IPS DF 4.7 (cell line): ENCODE data around the gene SYT1.

Experiments used
- DNase-seq: peaks from one replicate; pipeline ENCODE4 v3.0.0-alpha.2; 2013; ENCODE audit warnings: low spot score; ENCODE audit errors: extremely low read depth

Gene SYT1

DNA sequence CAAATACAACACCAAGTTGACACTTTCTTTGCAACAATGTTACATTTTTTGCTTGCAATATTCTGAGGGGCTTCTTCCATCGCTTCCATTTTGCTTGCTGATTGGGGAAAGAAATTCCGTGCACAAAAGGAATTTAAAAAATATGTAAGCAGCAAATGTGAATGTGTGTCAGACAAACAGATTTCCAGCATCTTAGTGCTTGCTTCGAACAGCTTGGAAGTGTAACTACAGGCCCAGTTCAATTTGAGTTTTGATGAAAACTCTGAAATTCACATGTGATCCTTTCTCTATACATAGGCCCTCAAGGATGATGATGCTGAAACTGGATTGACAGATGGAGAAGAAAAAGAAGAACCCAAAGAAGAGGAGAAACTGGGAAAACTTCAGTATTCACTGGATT is 427.1 kb downstream of the SYT1 start:
- no peak for DNase-seq

DNA sequence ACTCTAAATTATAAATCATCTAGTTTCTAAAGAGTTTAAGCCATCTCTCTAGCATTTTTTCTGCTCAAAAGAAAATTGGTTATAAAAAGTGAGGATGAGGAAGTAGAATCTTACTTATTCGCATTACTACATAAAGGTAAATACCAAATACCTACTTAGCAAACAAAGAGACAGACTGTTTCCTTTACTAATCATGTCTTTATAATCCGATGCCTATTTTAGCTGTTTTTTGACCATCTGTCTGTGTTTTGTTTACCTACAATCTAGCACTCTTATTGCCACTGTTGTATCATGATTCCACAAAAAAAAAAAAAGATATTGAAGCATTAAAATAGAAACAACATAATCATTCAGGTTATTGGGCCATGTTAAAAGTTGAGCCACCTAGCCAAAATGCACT is 430.0 kb downstream of the SYT1 start:
- no peak for DNase-seq

DNA sequence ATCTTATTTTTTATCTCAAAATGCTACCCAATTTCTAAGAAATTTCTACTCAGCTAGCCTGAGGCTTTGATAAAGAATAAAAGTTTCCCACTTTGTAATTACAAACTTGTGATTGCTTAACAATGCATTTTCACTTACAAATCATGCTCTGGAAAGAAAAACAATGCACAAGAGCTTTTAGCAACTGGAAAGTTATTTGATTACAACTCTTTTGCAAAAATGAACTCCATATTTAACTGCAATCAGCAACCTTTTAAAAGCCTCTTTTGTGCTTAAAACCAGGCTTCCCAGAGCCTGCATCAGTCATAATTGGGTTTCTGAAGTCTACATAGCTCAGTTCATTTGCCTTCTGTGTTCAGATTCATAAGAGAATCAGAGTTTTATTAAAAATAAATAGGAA is 431.0 kb downstream of the SYT1 start:
- no peak for DNase-seq

DNA sequence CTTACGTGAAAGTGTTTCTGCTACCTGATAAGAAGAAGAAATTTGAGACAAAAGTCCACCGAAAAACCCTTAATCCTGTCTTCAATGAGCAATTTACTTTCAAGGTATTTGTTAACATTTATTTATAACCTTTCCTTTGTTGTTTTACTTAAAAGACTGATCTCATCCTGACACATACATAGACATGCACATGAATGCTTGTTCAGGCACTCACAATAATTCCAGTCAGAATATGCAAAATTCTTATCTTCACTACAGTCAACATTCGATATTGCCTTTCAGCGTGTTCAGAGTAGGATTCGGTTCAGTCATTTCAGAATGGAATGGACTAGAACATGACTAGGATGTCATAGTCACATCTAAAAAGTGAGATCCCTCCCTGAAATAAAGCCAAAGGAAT is 431.6 kb downstream of the SYT1 start:
- DNase-seq, result no peak

DNA sequence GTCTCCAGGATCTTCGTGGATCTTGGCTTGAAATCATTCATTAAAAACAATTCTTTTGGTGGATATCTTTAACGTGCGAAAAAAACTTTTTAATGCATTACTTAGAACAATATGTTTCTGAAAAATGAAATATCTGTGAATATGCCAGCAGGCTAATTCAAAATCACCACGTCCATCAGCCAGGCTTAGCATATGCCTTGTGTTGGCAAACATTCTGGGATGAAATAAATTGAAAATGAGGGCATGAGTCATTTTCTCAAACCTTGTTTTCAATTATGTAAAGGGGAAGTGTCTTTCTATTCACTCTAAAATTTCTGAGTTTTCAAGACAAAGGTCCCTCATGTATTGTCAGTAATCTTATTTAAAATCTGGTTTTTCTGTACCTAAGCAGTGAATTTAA is 432.3 kb downstream of the SYT1 start:
- DNase-seq, result no peak

DNA sequence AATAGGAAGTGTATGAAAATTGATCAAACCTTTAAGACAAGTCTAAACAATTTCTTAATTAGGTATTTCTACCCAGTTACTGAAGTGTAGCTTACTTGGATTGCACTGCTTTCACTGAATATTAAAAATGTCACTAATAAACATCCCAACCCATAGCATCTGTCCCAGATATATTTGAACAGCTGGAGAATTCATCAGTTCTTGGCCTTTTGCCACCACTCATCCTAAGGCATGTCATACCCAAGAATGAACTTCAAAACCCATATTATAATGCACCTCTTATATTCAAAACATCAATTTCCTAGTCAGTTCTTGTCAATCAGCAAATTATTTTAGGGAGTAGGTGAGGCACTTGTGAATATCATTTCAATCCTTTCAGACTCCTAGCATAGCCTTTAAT is 433.9 kb downstream of the SYT1 start:
- no peak for DNase-seq

DNA sequence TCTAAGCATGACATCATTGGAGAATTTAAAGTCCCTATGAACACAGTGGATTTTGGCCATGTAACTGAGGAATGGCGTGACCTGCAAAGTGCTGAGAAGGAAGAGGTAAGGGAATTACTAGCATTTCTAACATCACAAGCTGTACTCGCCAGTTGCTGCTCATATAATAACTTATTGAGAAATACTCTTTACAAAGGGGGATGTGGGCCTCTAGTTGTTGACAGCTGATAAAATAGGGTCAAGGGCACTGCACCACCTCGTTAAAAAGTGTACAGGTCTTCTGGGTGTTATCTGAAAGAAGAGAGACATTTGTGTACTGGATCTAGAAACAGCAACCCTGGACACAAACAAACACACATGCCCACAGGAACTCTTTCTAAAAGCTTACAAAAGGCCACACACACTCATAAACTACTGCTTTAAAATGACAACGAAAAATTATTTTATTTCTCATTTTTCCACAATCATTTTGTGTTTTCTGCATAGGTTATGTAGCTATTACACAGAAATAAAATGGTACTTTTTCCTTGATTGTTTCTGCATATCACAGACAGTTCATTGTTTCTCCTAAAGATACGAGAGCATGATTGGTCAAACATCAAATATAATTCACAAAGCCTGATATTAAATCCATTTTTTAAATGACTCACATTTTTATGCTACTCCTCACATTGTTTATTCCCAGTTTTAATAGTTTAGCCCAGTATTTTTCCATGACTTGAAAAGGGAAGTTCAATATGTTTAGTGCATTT is 435.0 kb downstream of the SYT1 start:
- no peak for DNase-seq

GRCh38 chr12:79300199-79300568 is 435.6 kb downstream of the SYT1 start:
- no peak for DNase-seq

DNA sequence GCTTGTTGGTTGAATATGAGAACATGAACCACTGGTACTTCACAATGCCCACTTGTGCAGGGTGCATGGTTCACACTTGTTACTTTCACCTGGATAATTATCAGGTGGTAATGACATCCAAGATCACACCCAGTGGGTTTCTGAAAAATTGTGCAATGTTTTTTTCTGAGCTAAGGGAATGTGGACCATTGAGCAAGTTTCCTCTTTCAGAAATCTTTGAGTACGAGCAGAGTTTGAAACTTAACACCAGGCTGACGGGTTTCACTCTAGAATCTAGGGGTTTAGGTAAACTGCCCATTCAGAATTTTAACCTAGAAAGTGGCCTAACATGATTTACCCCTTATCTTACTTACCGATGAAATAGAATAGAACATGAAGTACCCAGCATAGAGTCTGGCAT is 436.6 kb downstream of the SYT1 start:
- DNase-seq, result no peak

DNA sequence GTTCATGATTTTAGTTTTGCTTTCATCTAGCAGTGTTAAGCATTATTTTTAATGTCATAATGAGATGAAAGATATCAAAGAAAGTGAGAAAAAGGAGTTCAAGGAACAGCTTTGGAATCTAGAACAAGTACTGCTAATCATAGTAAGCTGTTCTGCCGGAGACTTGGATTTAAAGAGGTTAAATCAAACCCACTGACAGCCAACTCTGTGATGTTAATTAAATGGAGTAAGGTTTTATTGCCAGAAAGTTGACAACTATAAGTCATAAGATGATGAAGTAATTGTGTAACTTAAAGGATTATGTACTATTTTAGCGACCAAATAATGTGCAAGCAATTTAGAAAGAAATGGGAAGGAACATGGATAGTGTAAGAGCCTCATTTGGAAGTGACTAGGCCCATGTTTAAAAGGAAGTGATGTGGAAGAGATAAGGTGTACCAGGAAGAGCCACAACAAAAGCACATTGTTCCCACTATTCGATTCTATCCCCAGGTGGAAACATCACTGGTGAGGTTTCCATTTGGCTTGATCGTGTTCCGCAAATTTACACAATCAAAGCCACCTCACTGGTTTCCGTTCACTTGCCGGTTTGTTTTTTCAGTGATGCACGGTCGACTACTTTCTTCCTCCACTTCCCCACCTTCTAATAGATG is 437.7 kb downstream of the SYT1 start:
- no peak for DNase-seq

GRCh38 chr12:79307340-79307739 is 442.8 kb downstream of the SYT1 start:
- no peak for DNase-seq

DNA sequence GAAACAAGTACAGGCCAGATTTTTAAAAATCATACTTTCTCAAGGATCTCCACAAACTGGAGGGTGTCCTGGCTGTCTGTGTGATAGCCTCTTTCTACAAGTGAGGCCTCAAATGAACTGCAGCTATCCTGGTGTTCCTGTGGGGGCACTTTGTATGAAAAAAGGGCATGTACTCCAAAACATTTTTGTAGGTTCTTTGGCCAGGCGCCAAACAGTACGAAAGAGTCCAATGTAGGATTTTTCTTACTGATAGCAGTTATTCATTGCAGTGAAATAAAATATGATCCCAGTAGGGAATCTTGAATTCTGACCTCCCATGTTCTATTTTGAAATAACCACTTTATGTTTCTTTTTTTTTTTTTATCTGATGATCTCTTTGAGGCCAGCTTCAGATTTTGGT is 444.5 kb downstream of the SYT1 start:
- no peak for DNase-seq

DNA sequence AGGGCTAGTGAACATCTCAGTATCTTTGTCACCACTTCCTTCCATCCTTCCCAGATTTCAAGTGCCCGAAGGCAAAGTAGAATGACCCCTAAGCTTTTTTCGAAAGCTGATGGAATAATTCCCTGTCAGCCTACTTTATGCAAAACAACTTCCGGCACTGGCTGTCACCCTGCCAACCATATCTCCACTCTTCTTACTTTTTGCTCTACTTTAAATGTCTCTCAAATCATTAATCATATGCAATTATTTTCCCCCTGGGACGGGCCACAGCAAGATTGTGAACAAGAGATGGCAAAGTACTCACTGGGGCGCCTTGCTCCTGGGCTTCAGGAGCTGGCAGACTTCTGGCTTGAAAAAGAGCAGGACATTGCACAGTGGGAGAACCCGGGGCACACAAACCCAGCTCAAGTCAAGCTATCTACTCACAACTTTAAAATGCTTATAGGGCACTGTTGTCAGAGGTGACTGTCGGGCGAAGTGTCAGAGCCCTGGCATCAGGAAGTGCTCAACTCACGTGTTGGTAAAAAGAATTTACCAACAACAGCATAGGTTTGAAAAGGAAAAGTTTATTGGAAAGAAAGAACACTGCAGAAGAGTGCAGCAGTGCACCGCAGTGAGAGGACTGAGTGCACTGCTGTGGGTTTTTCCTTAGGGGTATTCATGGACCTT is 452.7 kb downstream of the SYT1 start:
- DNase-seq, result no peak

- DNase-seq, result no peak
These were observed 458.3 kb downstream of the SYT1 start for GRCh38 chr12:79322905-79323304.

- DNase-seq, result no peak
These were observed 460.0 kb downstream of the SYT1 start for GRCh38 chr12:79324571-79324970.

DNA sequence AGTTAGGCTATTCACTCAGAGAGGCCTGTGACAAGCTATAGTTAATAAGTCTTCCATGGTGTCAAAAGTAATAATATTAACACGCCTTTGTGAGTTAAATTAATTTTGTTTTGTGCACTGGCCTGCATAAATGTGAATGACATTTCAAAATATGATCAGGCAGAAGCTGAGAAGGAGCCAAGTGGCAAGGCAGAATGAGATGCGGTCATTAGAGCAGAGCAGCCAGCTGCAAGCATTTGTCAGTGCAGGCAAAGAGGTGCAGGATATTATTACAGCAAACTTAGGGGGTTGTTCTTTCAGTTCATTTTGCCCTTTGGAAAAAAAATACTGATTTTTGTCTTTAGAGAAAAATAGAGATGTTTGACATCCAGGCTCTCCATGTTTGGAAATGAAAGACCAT is 461.6 kb downstream of the SYT1 start:
- DNase-seq, result no peak

DNA sequence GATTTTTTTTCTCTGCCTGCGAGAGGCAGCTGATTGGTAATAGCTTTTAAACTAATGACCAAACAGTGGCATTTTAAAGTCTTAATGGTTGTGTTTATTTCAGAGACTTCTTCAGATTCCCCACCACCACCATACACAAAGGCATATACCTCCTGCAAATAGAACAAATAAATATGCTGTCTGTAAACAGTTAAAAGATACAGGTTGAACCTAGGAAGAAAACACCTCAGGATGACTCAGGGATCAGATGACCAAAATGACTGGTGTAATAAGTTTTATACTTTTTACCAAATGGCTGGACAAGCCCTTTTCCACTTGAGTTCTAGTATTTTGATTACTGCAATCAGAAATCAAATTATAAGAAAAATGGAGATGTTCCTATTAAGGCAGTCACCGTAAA is 462.1 kb downstream of the SYT1 start:
- DNase-seq, result no peak

GRCh38 chr12:79327465-79327864 is 462.9 kb downstream of the SYT1 start:
- no peak for DNase-seq

GRCh38 chr12:79329933-79330332 is 465.4 kb downstream of the SYT1 start:
- no peak for DNase-seq

GRCh38 chr12:79331870-79332269 is 467.3 kb downstream of the SYT1 start:
- no peak for DNase-seq

DNA sequence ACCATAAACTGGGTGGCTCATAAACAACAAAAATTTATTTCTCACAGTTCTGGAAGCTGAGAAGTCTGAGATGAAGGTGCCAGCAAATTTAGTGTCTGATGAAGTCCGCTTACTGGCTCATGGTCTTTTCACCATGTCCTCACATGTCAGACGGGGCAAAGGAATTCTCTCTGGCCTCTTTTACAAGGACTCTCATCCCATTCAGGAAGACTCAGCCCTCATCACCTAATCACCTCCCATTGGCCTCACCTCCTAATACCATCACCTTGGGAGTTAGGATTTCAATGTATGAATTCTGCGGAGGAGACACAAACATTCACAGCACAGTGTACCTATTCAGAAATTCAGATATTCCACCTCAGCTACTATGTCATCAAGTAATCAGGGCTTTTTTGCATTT is 468.6 kb downstream of the SYT1 start:
- no peak for DNase-seq

- DNase-seq, result no peak
These were observed 473.2 kb downstream of the SYT1 start for GRCh38 chr12:79337662-79338290.
